K562 (cell line): Measurements from ENCODE around the gene LRRTM4. TPM values are rescaled to one million over a fixed set of nuclear protein-coding genes. Genes with fewer than 3 reads are reported as not detected.
"Not testable (repeated sequence)": the region's sequence is repeated elsewhere in the genome, so short reads cannot be mapped to it uniquely, and the experiment has no call there.

Source experiments
- ATAC-seq: fragments of 200-7000 bp; cut with Tn5 transposase; 3 replicates; pipeline ENCODE4 v1.9.1; 2020; ENCODE audit warnings: moderate library complexity
- BruUV-seq: library from RNA; stranded (reverse); fragments of 400-500 nt; replicated peaks from 2 replicates; lab custom pipeline; 2021; lab: Mats Ljungman, UMichigan
- CTCF ChIA-PET: fragments of 300-600 bp; formaldehyde crosslinking; extraction: SDS; loops from one replicate; lab custom pipeline; 2021; ENCODE audit warnings: low intra/inter-chr PET ratio; lab: Yijun Ruan, JAX
- POLR2A ChIA-PET: fragments of 300-600, 350-650 bp; sonication (Branson Sonifier 250); formaldehyde crosslinking; extraction: SDS; loops from one replicate; lab custom pipeline; 2021; ENCODE audit warnings: antibody characterized with exemption, inconsistent platforms; lab: Yijun Ruan, JAX
- DNase-seq, 4 experiments: peaks; one replicate each; pipeline versions ENCODE4 v3.0.0 to v3.0.0-alpha.2; 2011 to 2018; ENCODE audit warnings: low spot score in 3 of 4, mixed read lengths in 3 of 4; ENCODE audit errors: extremely low read depth in 1 of 4
- FAIRE-seq: peaks from 2 replicates; lab custom pipeline; 2011; peaks lifted over from hg19 to GRCh38; lab: Jason Lieb, UNC
- H2AFZ ChIP-seq: 2 replicates; pipeline ENCODE4 v1.6.0; 2011; ENCODE audit warnings: low read depth, low read length, control low read depth, inconsistent platforms
- H3K27ac ChIP-seq: fragments of 200-600 bp; 3 replicates; pipeline ENCODE4 v1.8.0; 2011; ENCODE audit warnings: low read depth, mild to moderate bottlenecking, control low read depth, inconsistent platforms, low read length, moderate library complexity, mixed read lengths; ENCODE audit errors: extremely low read depth
- H3K27me3 ChIP-seq, 2 experiments: fragments of 300-600 bp in 1 of 2; 2 replicates in 1 of 2; 3 replicates in 1 of 2; pipeline versions ENCODE4 v1.6.0 to v1.8.0; 2011; ENCODE audit warnings: inconsistent platforms in 2 of 2, low read length in 2 of 2, mild to moderate bottlenecking in 1 of 2, mixed read lengths in 1 of 2, moderate library complexity in 1 of 2; ENCODE audit not compliant: control insufficient read depth in 2 of 2, insufficient read depth in 2 of 2
- H3K36me3 ChIP-seq: fragments of 300-600 bp; 3 replicates; pipeline ENCODE4 v1.8.0; 2011; ENCODE audit warnings: mild to moderate bottlenecking, low read length, inconsistent platforms; ENCODE audit not compliant: control insufficient read depth, insufficient read depth
- H3K4me1 ChIP-seq, 2 experiments: fragments of 200-600 bp in 1 of 2; replicated peaks in 1 of 2; 2 replicates in 1 of 2; 3 replicates in 1 of 2; pipeline versions ENCODE4 v1.5.1 to v1.8.0; 2011; ENCODE audit warnings: inconsistent platforms in 2 of 2, low read length in 2 of 2, mild to moderate bottlenecking in 1 of 2, mixed read lengths in 1 of 2, moderate library complexity in 1 of 2; ENCODE audit not compliant: control insufficient read depth in 2 of 2, insufficient read depth in 2 of 2
- H3K4me2 ChIP-seq: 2 replicates; pipeline ENCODE4 v1.6.1; 2011; ENCODE audit warnings: low read length, control low read depth, inconsistent platforms, mixed read lengths; ENCODE audit not compliant: insufficient read depth
- H3K4me3 ChIP-seq: fragments of 200-600 bp; sonication (generic), shearing (Covaris generic); 2 replicates; pipeline ENCODE4 v1.5.1; 2016; ENCODE audit warnings: control low read depth, inconsistent platforms
- H3K79me2 ChIP-seq: fragments of 200-600 bp; 3 replicates; pipeline ENCODE4 v1.8.0; 2011; ENCODE audit warnings: low read length, inconsistent platforms; ENCODE audit not compliant: control insufficient read depth, insufficient read depth
- H3K9ac ChIP-seq, 2 experiments: 2 replicates each; pipeline versions ENCODE4 v1.6.0 to v1.6.1; 2011; ENCODE audit warnings: low read depth in 2 of 2, low read length in 2 of 2, control low read depth in 1 of 2, inconsistent platforms in 1 of 2, mild to moderate bottlenecking in 1 of 2, mixed read lengths in 1 of 2; ENCODE audit not compliant: insufficient read depth in 1 of 2
- H3K9me1 ChIP-seq: one replicate; pipeline ENCODE4 v1.6.0; 2011; ENCODE audit warnings: inconsistent platforms, mild to moderate bottlenecking, low read length, moderate library complexity; ENCODE audit not compliant: control insufficient read depth, insufficient read depth
- H3K9me3 ChIP-seq: replicated peaks from 2 replicates; pipeline ENCODE4 v1.5.1; 2011; ENCODE audit warnings: low read depth, low read length, inconsistent platforms; ENCODE audit not compliant: control insufficient read depth, insufficient read depth
- H4K20me1 ChIP-seq: replicated peaks from 2 replicates; pipeline ENCODE4 v1.6.1; 2011; ENCODE audit warnings: low read length, inconsistent platforms, mixed read lengths; ENCODE audit not compliant: control insufficient read depth, insufficient read depth
- C11orf30 ChIP-seq: fragments of 450-650 bp; IDR thresholded peaks from 2 replicates; pipeline ENCODE4 v1.6.1; 2016; ENCODE audit warnings: low read depth, mild to moderate bottlenecking
- JUNB ChIP-seq: fragments of 450-650 bp; formaldehyde crosslinking; conservative IDR thresholded peaks from 2 replicates; pipeline ENCODE4 v1.4.0; 2020; ENCODE audit warnings: mild to moderate bottlenecking
- LCOR ChIP-seq: sonication (generic); formaldehyde crosslinking; IDR thresholded peaks from 2 replicates; pipeline ENCODE4 v1.8.0; 2022; ENCODE audit warnings: mild to moderate bottlenecking, missing genetic modification reagents
- NCOA1 ChIP-seq: fragments of 450-650 bp; IDR thresholded peaks from 2 replicates; pipeline ENCODE4 v1.6.1; 2016; ENCODE audit warnings: low read depth
- SMARCE1 ChIP-seq: fragments of 450-650 bp; IDR thresholded peaks from 2 replicates; pipeline ENCODE4 v1.7.1; 2016; ENCODE audit warnings: mild to moderate bottlenecking
- ZNF12 ChIP-seq: sonication (generic); formaldehyde crosslinking; IDR thresholded peaks from 2 replicates; pipeline ENCODE4 v1.4.0; 2020; ENCODE audit warnings: mild to moderate bottlenecking, missing genetic modification reagents
- WGBS: fragments of 100-300 bp; shearing (Covaris generic); methylation state at CpG from one replicate; pipeline ENCODE4 v1.1.6; 2016; ENCODE audit warnings: low coverage, mixed read lengths; ENCODE audit not compliant: insufficient coverage; ENCODE audit errors: missing lambda C conversion rate; 5-methylcytosine and 5-hydroxymethylcytosine counted together
- in situ Hi-C: fragments of 300-500 bp; cut with MboI; formaldehyde crosslinking; loops from 4 replicates; pipeline ENCODE4 v1.15.0; 2018; ENCODE audit warnings: inconsistent platforms, mixed read lengths
- intact Hi-C: fragments of 100-400 bp; cut with micrococcal nuclease; formaldehyde crosslinking; loops from 2 replicates; pipeline ENCODE4 v1.14.2; 2022
- polyA plus RNA-seq, 8 experiments: library from polyadenylated mRNA; depleted of rRNA in 4 of 8; stranded (reverse) in 5 of 8; unstranded in 3 of 8; fragments of >200 nt; fragmentation: Nextera tagmentation in 2 of 8; fragmentation: Illumina TruSeq in 1 of 8; extraction: Ambion mirVana in 2 of 8; extraction: Trizol in 1 of 8; gene quantifications; 2 replicates each; pipeline versions ENCODE4 v1.2.1 to v1.2.3, GENCODE V29; 2011 to 2014; ENCODE audit warnings: inconsistent platforms in 1 of 8, missing spikeins in 1 of 8
- total RNA-seq, 7 experiments: library from RNA; depleted of rRNA in 6 of 7; stranded (reverse); fragments of >200 nt in 6 of 7; fragmentation: Illumina TruSeq in 2 of 7; extraction: Trizol in 2 of 7; gene quantifications; 2 replicates each; pipeline versions ENCODE4 v1.2.1 to v1.2.3, GENCODE V29; 2011 to 2021; ENCODE audit warnings: low replicate concordance in 1 of 7

The LRRTM4 gene
- total and polyA plus RNA-seq, 9 of the 15 experiments (the other 6 are each of a cell fraction or from before 2014, with no cell fraction given): 0.04 TPM; not detected in 6

DNA sequence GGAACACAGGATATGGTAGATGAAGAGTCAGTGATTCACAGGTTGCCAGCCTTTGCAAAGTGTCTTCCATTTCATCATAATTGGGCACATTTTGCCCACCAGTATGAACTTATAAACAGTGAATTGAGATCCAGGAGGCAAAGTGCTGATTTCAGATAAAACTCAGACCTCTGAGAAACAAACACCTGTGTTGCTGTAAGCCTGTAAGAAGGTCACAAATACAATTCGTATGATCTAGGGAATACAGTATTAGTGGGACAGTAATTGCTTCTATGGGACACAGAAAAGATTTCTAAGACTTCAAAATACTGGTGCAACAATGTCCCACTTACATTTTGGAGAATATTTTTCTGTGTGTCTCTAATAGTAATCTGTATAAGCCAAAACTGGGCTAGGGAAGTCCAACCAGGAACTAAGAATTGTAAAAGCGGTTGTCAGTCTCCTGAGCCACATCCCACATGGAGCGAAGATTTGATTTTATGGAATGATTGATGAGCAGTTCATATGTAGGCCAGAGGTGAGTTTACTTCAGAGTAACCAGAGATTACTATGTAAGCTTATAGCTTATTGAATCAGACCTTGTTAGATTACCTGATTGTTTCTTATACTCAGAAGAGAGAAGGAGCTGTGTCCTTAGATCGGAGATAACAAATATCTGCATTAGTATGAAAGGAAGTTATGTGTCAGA is 728.4 kb downstream of the LRRTM4 start:
- no TSS peak for BruUV-seq
- FAIRE-seq (no peak), DNase-seq (no peak), ATAC-seq (no peak)
- no peak overlapping the region for H3K9ac ChIP-seq
- intact Hi-C loops: no loop called here
- no peak overlapping the region for H2AFZ ChIP-seq
- H3K36me3 ChIP-seq: no peaks in the 10 kb centered on the region
- H3K9me1 ChIP-seq: no peaks in the 10 kb centered on the region
- H3K4me3 ChIP-seq: no peak overlapping the region
- TF ChIP-seq NCOA1 (no peak), ZNF12 (no peak), SMARCE1 (no peak), JUNB (CRISPR knock-in tag) (no peak), LCOR (no peak), C11orf30 (no peak)
- TF ChIP-seq, all 486 proteins: peak for 0
- no peaks in the 10 kb centered on the region for H3K9me3 ChIP-seq
- ChIA-PET CTCF (no interaction called here), POLR2A (no interaction called here)
- H3K79me2 ChIP-seq: no peaks in the 10 kb centered on the region
- no peaks in the 10 kb centered on the region for H4K20me1 ChIP-seq
- H3K27ac ChIP-seq: no peak overlapping the region
- WGBS: 2% methylated on average over 4 of the region's 4 CpGs
- no peak overlapping the region for H3K4me2 ChIP-seq
- no peaks in the 10 kb centered on the region for H3K4me1 ChIP-seq
- in situ Hi-C loops: no loop called here
- H3K27me3 ChIP-seq: no peaks in the 10 kb centered on the region

DNA sequence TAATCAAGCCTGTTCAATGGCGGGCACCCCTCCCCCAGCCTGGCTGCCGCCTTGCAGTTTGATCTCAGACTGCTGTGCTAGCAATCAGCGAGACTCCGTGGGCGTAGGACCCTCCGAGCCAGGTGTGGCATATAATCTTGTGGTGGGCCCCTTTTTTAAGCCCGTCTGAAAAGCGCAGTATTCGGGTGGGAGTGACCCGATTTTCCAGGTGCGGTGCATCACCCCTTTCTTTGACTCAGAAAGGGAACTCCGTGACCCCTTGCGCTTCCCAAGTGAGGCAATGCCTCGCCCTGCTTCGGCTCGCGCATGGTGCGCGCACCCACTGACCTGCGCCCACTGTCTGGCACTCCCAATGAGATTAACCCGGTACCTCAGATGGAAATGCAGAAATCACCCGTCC is 740.9 kb downstream of the LRRTM4 start:
- ATAC-seq, H3K9ac ChIP-seq, H3K9me1 ChIP-seq, H3K9me3 ChIP-seq, in situ Hi-C loops, H3K27me3 ChIP-seq, BruUV-seq, H3K79me2 ChIP-seq, intact Hi-C loops, POLR2A ChIA-PET, CTCF ChIA-PET, H3K27ac ChIP-seq, H3K4me3 ChIP-seq, DNase-seq, H2AFZ ChIP-seq, FAIRE-seq, H3K4me2 ChIP-seq, H3K36me3 ChIP-seq, H4K20me1 ChIP-seq, H3K4me1 ChIP-seq: not testable (repeated sequence)
- under 1% methylated on average over 16 of the region's 22 CpGs for WGBS
